Spleen (tissue), 11 donors: ENCODE measurements around the gene CFAP58. TPM values are rescaled to one million over a fixed set of nuclear protein-coding genes. Genes with fewer than 3 reads are reported as not detected.

ENCODE experiments used
- DNase-seq: peaks from one replicate; pipeline ENCODE4 v3.0.0-alpha.2; 2020
- H3K27ac ChIP-seq, 8 donors: fragments of 200-600 bp; sonication (generic) in 7 of 8; 1 replicate in 4 of 8; 2 replicates in 4 of 8; pipeline versions ENCODE4 v1.5.0 to v1.8.0; 2016 to 2021; ENCODE audit warnings: inconsistent platforms in 4 of 8, mild to moderate bottlenecking in 4 of 8, moderate library complexity in 1 of 8
- H3K27me3 ChIP-seq, 7 donors: fragments of 200-600 bp; sonication (generic) in 6 of 7; replicated peaks in 1 of 7; 1 replicate in 4 of 7; 2 replicates in 3 of 7; pipeline versions ENCODE4 v1.5.0 to v1.8.0; 2016 to 2021; ENCODE audit warnings: inconsistent platforms in 3 of 7, mild to moderate bottlenecking in 1 of 7
- H3K36me3 ChIP-seq, 6 donors: fragments of 200-600 bp; sonication (generic) in 5 of 6; 1 replicate in 4 of 6; 2 replicates in 2 of 6; pipeline versions ENCODE4 v1.5.0 to v1.8.0; 2016 to 2021; ENCODE audit warnings: inconsistent platforms in 2 of 6
- H3K4me1 ChIP-seq, 6 donors: fragments of 200-600 bp; sonication (generic) in 5 of 6; 1 replicate in 3 of 6; 2 replicates in 3 of 6; pipeline versions ENCODE4 v1.5.0 to v1.8.0; 2016 to 2021; ENCODE audit warnings: inconsistent platforms in 3 of 6
- H3K4me3 ChIP-seq, 8 donors: fragments of 200-600 bp; sonication (generic) in 7 of 8; 1 replicate in 4 of 8; 2 replicates in 4 of 8; pipeline versions ENCODE4 v1.5.0 to v1.8.0; 2016 to 2021; ENCODE audit warnings: inconsistent platforms in 4 of 8, mild to moderate bottlenecking in 4 of 8, moderate library complexity in 2 of 8
- H3K9me3 ChIP-seq, 8 donors: fragments of 200-600 bp; sonication (generic) in 7 of 8; 1 replicate in 4 of 8; 2 replicates in 4 of 8; pipeline versions ENCODE4 v1.5.0 to v1.8.0; 2016 to 2021; ENCODE audit warnings: inconsistent platforms in 4 of 8
- POLR2A ChIP-seq, 3 donors: fragments of 450-650 bp; IDR thresholded peaks; one replicate each; pipeline ENCODE4 v1.5.1; 2017; ENCODE audit warnings: antibody characterized with exemption in 3 of 3, mild to moderate bottlenecking in 1 of 3
- POLR2AphosphoS5 ChIP-seq, 3 donors: sonication (generic); formaldehyde crosslinking; IDR thresholded peaks; one replicate each; pipeline ENCODE4 v1.5.1; 2017; ENCODE audit warnings: antibody characterized with exemption in 3 of 3
- WGBS, 5 donors: extraction: QIAGEN DNeasy Blood & Tissue Kit in 3 of 5; methylation state at CpG; one replicate each; pipeline versions ENCODE4 v1.1.5 to v1.1.7; 2013 to 2018; 5-methylcytosine and 5-hydroxymethylcytosine counted together
- intact Hi-C: fragments of 100-400 bp; cut with DNase I; formaldehyde crosslinking; loops from one replicate; pipeline ENCODE4 v1.15.0; 2023; ENCODE audit warnings: low total_unique reads
- polyA plus RNA-seq, 3 donors: library from polyadenylated mRNA; stranded (reverse); fragments of 200-250 nt; gene quantifications; one replicate each; pipeline ENCODE4 v1.2.1, GENCODE V29; 2013
- total RNA-seq, 7 donors: library from RNA; depleted of rRNA in 3 of 7; stranded (reverse); fragments of >200 nt in 3 of 7; fragmentation: NEBNext Ultra II Directional in 4 of 7; extraction: Animal tissue kit (Norgen Biotek cat#: 25700) in 4 of 7; gene quantifications; one replicate each; pipeline versions ENCODE4 v1.1.0 to v1.2.1, GENCODE V29; 2016 to 2021
- TF ChIP-seq, protein P1 (sequence below), 11 experiments: fragments of 200-600 bp in 7 of 11; fragments of 450-650 bp in 4 of 11; sonication (generic) in 4 of 11; IDR thresholded peaks in 8 of 11; conservative IDR thresholded peaks in 3 of 11; 1 replicate in 7 of 11; 2 replicates in 4 of 11; pipeline versions ENCODE4 v1.4.0 to v1.8.0; 2016 to 2021; ENCODE audit warnings: antibody characterized with exemption in 11 of 11, inconsistent platforms in 4 of 11, mild to moderate bottlenecking in 1 of 11
- donor health status: healthy with polysubstance abuse.
- donor health status: DM: no; HTN: no; CAD: no; lungs with moderate emphysema.
- donor health status: DM: no; HTN: no; CAD: no.
- donor health status: Bipolar disorder and iron deficiency.
- donor health status: healthy.
- donor health status: DM: no; HTN: no; CAD: no.
- donor health status: DM: yes; HTN: yes; CAD: no.

Gene CFAP58
- total and polyA plus RNA-seq, 10 donors = 0.10 to 1.4 (median 0.42) TPM; not detected in 1

DNA sequence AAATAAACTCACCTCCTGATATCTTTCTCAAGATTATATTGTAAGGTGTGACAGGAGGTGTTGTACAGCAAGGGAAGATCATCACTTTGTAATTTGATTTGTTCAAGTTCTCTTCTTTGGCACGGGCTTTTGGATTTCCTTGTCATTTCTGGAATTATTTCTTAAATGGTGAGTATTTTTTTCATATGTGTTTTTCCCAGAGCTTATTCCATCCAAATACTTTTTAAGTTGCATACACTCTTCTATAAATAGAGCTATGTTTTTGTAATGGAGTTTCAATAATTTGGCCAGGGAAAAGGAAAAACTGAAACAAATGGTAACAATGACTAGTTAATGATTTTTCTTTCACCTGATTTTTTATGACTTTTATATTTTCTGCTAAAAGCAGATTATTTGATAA is 92.5 kb downstream of the CFAP58 start:
- Histone ChIP-seq H3K36me3 (no peaks in the 10 kb centered on the region), H3K27me3 (peaks cover 0 to 11% (median 0%) of the 10 kb centered on the region in 7 donors), H3K4me3 (no peak overlapping the region), H3K4me1 (no peaks in the 10 kb centered on the region), H3K27ac (no peak overlapping the region), H3K9me3 (no peaks in the 10 kb centered on the region)
- TF ChIP-seq POLR2A (IDR thresholded peaks at IDR 0.05) (no peak), POLR2AphosphoS5 (IDR thresholded peaks at IDR 0.05) (no peak)
- TF ChIP-seq, protein P1, sequence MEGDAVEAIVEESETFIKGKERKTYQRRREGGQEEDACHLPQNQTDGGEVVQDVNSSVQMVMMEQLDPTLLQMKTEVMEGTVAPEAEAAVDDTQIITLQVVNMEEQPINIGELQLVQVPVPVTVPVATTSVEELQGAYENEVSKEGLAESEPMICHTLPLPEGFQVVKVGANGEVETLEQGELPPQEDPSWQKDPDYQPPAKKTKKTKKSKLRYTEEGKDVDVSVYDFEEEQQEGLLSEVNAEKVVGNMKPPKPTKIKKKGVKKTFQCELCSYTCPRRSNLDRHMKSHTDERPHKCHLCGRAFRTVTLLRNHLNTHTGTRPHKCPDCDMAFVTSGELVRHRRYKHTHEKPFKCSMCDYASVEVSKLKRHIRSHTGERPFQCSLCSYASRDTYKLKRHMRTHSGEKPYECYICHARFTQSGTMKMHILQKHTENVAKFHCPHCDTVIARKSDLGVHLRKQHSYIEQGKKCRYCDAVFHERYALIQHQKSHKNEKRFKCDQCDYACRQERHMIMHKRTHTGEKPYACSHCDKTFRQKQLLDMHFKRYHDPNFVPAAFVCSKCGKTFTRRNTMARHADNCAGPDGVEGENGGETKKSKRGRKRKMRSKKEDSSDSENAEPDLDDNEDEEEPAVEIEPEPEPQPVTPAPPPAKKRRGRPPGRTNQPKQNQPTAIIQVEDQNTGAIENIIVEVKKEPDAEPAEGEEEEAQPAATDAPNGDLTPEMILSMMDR (IDR thresholded peaks at IDR 0.05 in 8 of 11, conservative IDR thresholded peaks at IDR 0.05 in 3 of 11) = no peak
- intact Hi-C loops = no loop called here
- 58 to 88% (median 80%) methylated on average over 1 of the region's 1 CpG for WGBS, 5 donors
- DNase-seq = no peak

DNA sequence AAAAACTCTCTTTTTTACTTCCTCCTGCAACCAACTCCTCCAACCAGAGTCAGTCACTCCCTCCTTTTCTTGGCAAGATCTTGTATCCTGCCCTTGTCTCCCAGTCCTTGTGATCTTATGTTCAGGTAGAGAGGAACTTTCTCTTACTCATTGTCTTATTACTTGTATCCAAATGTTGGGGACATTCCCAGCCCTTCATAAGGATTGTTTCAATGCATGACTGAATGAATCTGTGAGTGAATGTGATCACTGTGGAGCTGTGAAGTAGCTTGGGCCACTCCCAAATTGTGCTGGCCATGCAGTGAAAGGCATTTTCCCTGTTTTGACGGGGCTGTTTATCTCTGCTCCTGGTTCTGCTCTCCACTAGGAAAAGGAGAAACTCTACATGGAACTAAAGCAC is 93.7 kb downstream of the CFAP58 start:
- H3K27me3 ChIP-seq = peaks cover 0 to 11% (median 0%) of the 10 kb centered on the region in 7 donors
- no peaks in the 10 kb centered on the region for H3K9me3 ChIP-seq
- intact Hi-C loops = no loop called here
- DNase-seq = no peak
- WGBS, 5 donors = 66 to 100% (median 81%) methylated on average over 1 of the region's 1 CpG
- no peaks in the 10 kb centered on the region for H3K4me1 ChIP-seq
- TF ChIP-seq POLR2AphosphoS5 (IDR thresholded peaks at IDR 0.05) = no peak
- TF ChIP-seq, protein P1 (IDR thresholded peaks at IDR 0.05 in 8 of 11, conservative IDR thresholded peaks at IDR 0.05 in 3 of 11) = no peak
- TF ChIP-seq POLR2A (IDR thresholded peaks at IDR 0.05) = no peak
- H3K27ac ChIP-seq = no peak overlapping the region
- no peaks in the 10 kb centered on the region for H3K36me3 ChIP-seq
- no peak overlapping the region for H3K4me3 ChIP-seq

DNA sequence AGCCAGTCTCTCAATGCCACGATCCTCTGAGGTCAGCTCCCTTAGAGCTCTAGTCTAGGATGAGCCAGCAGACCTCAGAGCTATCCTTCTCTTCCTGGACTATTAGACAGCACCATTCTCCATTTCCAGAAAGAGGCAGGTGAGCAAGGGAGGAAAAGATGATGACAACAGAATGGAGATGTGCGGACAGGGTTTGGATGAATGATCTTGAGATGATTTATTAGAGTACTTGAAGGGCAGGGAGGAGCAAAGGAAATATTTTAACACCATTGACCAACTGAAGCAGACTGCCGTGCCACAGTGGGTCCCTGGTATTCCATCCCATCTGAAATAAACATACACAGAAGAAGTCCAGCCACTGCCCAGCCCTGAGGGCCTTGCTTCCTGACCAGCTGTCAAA is 94.3 kb downstream of the CFAP58 start:
- no peak for DNase-seq
- intact Hi-C loops = no loop called here
- 66 to 76% (median 68%) methylated on average over 3 of the region's 3 CpGs for WGBS, 5 donors
- TF ChIP-seq, protein P1 (IDR thresholded peaks at IDR 0.05 in 8 of 11, conservative IDR thresholded peaks at IDR 0.05 in 3 of 11) = no peak
- TF ChIP-seq POLR2A (IDR thresholded peaks at IDR 0.05) (no peak), POLR2AphosphoS5 (IDR thresholded peaks at IDR 0.05) (no peak)
- Histone ChIP-seq H3K27ac (no peak overlapping the region), H3K9me3 (no peaks in the 10 kb centered on the region), H3K36me3 (no peaks in the 10 kb centered on the region), H3K27me3 (peaks cover 0 to 11% (median 0%) of the 10 kb centered on the region in 7 donors), H3K4me1 (no peaks in the 10 kb centered on the region), H3K4me3 (no peak overlapping the region)

DNA sequence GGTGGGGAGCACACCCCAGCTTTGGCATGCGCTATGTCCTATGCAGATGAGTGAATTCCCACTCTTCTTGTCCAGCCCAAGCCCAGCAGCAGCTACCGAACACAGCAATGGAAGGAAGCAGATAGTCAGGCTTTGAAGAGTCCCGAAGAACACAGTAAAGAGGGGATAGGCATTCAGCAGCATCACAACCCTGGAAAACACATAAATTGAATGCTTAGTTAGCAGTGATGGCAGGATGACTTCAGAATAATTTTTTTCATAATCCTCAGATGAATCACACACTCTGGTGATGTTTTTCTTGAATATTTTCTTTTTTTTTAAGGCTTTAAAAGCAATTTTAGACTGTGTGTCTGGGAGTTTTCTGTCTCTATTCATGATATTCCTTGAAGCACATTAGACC is 95.8 kb downstream of the CFAP58 start:
- intact Hi-C loops = no loop called here
- TF ChIP-seq POLR2AphosphoS5 (IDR thresholded peaks at IDR 0.05) = no peak
- TF ChIP-seq POLR2A (IDR thresholded peaks at IDR 0.05) = no peak
- TF ChIP-seq, protein P1 (IDR thresholded peaks at IDR 0.05 in 8 of 11, conservative IDR thresholded peaks at IDR 0.05 in 3 of 11) = no peak
- Histone ChIP-seq H3K4me1 (no peaks in the 10 kb centered on the region), H3K36me3 (no peaks in the 10 kb centered on the region), H3K9me3 (no peaks in the 10 kb centered on the region), H3K27ac (no peak overlapping the region), H3K4me3 (no peak overlapping the region), H3K27me3 (peaks cover 0 to 11% (median 0%) of the 10 kb centered on the region in 7 donors)
- 81 to 94% (median 86%) methylated on average over 3 of the region's 3 CpGs for WGBS, 5 donors
- DNase-seq = no peak
